Anterior cingulate cortex (tissue), 58 donors: ENCODE results near the gene MEOX1.
"Not testable (repeated sequence)": the region's sequence is repeated elsewhere in the genome, so short reads cannot be mapped to it uniquely, and the experiment has no call there.

Experiments
- DNase-seq, 58 donors: peaks; one replicate each; lab custom pipeline; 2025; lab: John Stamatoyannopoulos, UW

MEOX1 gene

GRCh38 chr17:43661699-43662412 is at the start of gene MEOX1:
TSS of gene MEOX1 (minus strand) at chr17:43661922. CDS start at chr17:43661534, 388 bp downstream.
- DNase-seq, result no peak

- no peak for DNase-seq
These were observed 48.4 kb upstream of the MEOX1 start for GRCh38 chr17:43710101-43710500.

- DNase-seq, result no peak
These were observed 47.5 kb upstream of the MEOX1 start for GRCh38 chr17:43709210-43709609.

- DNase-seq, result no peak
These were observed 45.5 kb upstream of the MEOX1 start for GRCh38 chr17:43707184-43707583.

GRCh38 chr17:43706235-43706634 is 44.5 kb upstream of the MEOX1 start:
- no peak for DNase-seq

GRCh38 chr17:43703630-43704029 is 41.9 kb upstream of the MEOX1 start:
- no peak for DNase-seq

GRCh38 chr17:43702637-43703036 is 40.9 kb upstream of the MEOX1 start:
- DNase-seq, result no peak

- DNase-seq, result no peak
These were observed 39.6 kb upstream of the MEOX1 start for GRCh38 chr17:43701318-43701743.

- DNase-seq, result no peak
These were observed 37.7 kb upstream of the MEOX1 start for GRCh38 chr17:43699438-43699756.

- DNase-seq, result no peak
These were observed 37.1 kb upstream of the MEOX1 start for GRCh38 chr17:43698678-43699437.

- DNase-seq, result no peak
These were observed 36.2 kb upstream of the MEOX1 start for GRCh38 chr17:43697937-43698336.

- DNase-seq, result no peak
These were observed 35.2 kb upstream of the MEOX1 start for GRCh38 chr17:43696891-43697290.

- DNase-seq, result peak in 5 of 58 donors; percentile 3 to 22 (median 11)
These were observed 34.5 kb upstream of the MEOX1 start for GRCh38 chr17:43695970-43696865.

- DNase-seq, result peak in 54 of 58 donors; percentile 11 to 80 (median 44)
These were observed 32.6 kb upstream of the MEOX1 start for GRCh38 chr17:43694081-43694870.

- DNase-seq, result no peak
These were observed 29.6 kb upstream of the MEOX1 start for GRCh38 chr17:43691317-43691693.

GRCh38 chr17:43690624-43691316 is 29.0 kb upstream of the MEOX1 start:
- no peak for DNase-seq

- DNase-seq, result no peak
These were observed 28.1 kb upstream of the MEOX1 start for GRCh38 chr17:43689814-43690213.

- DNase-seq, result no peak
These were observed 27.4 kb upstream of the MEOX1 start for GRCh38 chr17:43689131-43689530.

- not testable (repeated sequence) for DNase-seq
These were observed 25.2 kb upstream of the MEOX1 start for GRCh38 chr17:43686957-43687356.
